HK-2 (cell line): ENCODE results near the gene RHCE.
A peak's percentile ranks its signal among the peaks of the same experiment; 100 is the strongest.
"Not testable (repeated sequence)": the region's sequence is repeated elsewhere in the genome, so short reads cannot be mapped to it uniquely, and the experiment has no call there.

Source experiments
- DNase-seq: peaks from one replicate; pipeline ENCODE4 v3.0.0-alpha.2; 2018; ENCODE audit not compliant: unreplicated experiment

Gene RHCE

GRCh38 chr1:25398079-25398478, 22.5 kb downstream of the RHCE start:
- not testable (repeated sequence) for DNase-seq

GRCh38 chr1:25397549-25397948, 23.1 kb downstream of the RHCE start:
- not testable (repeated sequence) for DNase-seq

GRCh38 chr1:25392841-25393240, 27.8 kb downstream of the RHCE start:
- DNase-seq, result no peak

- not testable (repeated sequence) for DNase-seq
Measured at GRCh38 chr1:25389721-25390120, 30.9 kb downstream of the RHCE start.

- not testable (repeated sequence) for DNase-seq
Measured at GRCh38 chr1:25388691-25389090, 31.9 kb downstream of the RHCE start.

GRCh38 chr1:25387096-25387495, 33.5 kb downstream of the RHCE start:
- not testable (repeated sequence) for DNase-seq

GRCh38 chr1:25383875-25384274, 36.8 kb downstream of the RHCE start:
- DNase-seq, result not testable (repeated sequence)

GRCh38 chr1:25383090-25383489, 37.5 kb downstream of the RHCE start:
- DNase-seq, result not testable (repeated sequence)

GRCh38 chr1:25382543-25382942, 38.1 kb downstream of the RHCE start:
- DNase-seq, result not testable (repeated sequence)

- DNase-seq, result not testable (repeated sequence)
Measured at GRCh38 chr1:25378367-25378766, 42.3 kb downstream of the RHCE start.

GRCh38 chr1:25371757-25372156, 48.9 kb downstream of the RHCE start:
- DNase-seq, result not testable (repeated sequence)

- DNase-seq, result not testable (repeated sequence)
Measured at GRCh38 chr1:25369691-25370271, 50.8 kb downstream of the RHCE start.

- DNase-seq, result no peak
Measured at GRCh38 chr1:25369241-25369640, 51.4 kb downstream of the RHCE start.

GRCh38 chr1:25362634-25363559, 57.7 kb downstream of the RHCE start:
- DNase-seq, result not testable (repeated sequence)

- DNase-seq, result no peak
Measured at GRCh38 chr1:25361901-25362300, 58.7 kb downstream of the RHCE start.

GRCh38 chr1:25360596-25361581, 59.7 kb downstream of the RHCE start:
- DNase-seq, result peak; percentile 41

GRCh38 chr1:25356848-25357247, 63.8 kb downstream of the RHCE start:
- no peak for DNase-seq

- DNase-seq, result no peak
Measured at GRCh38 chr1:25356441-25356840, 64.2 kb downstream of the RHCE start.

- no peak for DNase-seq
Measured at GRCh38 chr1:25355841-25356395, 64.7 kb downstream of the RHCE start.

- no peak for DNase-seq
Measured at GRCh38 chr1:25349606-25350005, 71.0 kb downstream of the RHCE start.

GRCh38 chr1:25347556-25347955, 73.1 kb downstream of the RHCE start:
- no peak for DNase-seq
